ENCODE measurements around the gene TMEM81.

Gene TMEM81

DNA sequence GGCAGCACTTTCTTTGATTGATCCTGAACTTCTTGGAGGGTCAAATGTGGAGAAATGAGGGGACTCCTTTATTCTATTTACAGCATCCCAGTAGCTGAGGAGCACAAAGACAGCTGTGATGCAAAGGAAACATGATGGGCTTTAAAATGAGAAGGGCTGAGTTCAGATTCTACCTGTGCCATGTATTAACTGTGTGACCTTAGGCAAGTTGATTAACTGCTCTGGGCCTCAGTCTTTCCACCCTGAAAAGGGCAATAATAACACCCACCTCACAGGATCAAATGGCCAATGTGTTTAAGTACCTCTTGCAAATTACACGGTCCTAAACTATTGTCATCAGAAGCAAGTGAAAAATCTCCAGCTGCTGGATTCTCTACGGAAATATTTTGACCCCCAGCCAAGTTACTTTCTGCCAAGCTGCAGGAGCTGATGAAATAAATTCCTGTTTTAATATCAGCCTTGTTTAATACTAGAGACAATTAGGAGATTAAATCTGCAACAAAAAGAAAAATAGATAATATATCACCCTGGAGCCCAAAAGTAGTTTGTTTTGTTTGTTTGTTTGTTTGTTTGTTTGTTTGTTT, 15.7 kb downstream of the TMEM81 start:
- Histone ChIP-seq H2BK5ac (ENCODE audit: low read length) (no peak overlapping the region), H3K4me1 (ENCODE audit: control insufficient read depth in 2 of 2, insufficient read depth in 1 of 2, low read depth in 1 of 2, low read length in 2 of 2) (peaks cover 0 to 3% of the 10 kb centered on the region in 2 donors), H2AK5ac (ENCODE audit: low read depth, low read length) (no peak overlapping the region), H3K4me2 (ENCODE audit: insufficient read depth, low read length, poor library complexity, severe bottlenecking) (no peak overlapping the region), H2BK12ac (ENCODE audit: low read length) (no peak overlapping the region), H3K4me3 (ENCODE audit: low read length in 2 of 2) (no peak overlapping the region), H3K27ac (replicated peaks; ENCODE audit: low read length) (no peak overlapping the region), H3K79me1 (ENCODE audit: low read depth, low read length) (no peaks in the 10 kb centered on the region), H3K36me3 (replicated peaks in 1 of 2; ENCODE audit: control insufficient read depth in 2 of 2, insufficient read depth in 2 of 2, low read length in 2 of 2) (no peaks in the 10 kb centered on the region), H3K27me3 (ENCODE audit: control insufficient read depth in 3 of 3, insufficient read depth in 3 of 3, low read depth in 1 of 3, low read length in 3 of 3) (peaks cover 0 to 10% (median 0%) of the 10 kb centered on the region in 3 experiments), H3K14ac (ENCODE audit: low read length) (no peak overlapping the region), H4K91ac (ENCODE audit: low read depth, low read length, poor library complexity) (no peak overlapping the region), H3K9ac (ENCODE audit: low read depth, low read length, poor library complexity) (no peak overlapping the region), H3K23ac (ENCODE audit: low read depth, low read length, poor library complexity) (no peak overlapping the region), H2AFZ (ENCODE audit: low read length) (no peak overlapping the region), H3K9me3 (replicated peaks in 1 of 2; ENCODE audit: control insufficient read depth in 2 of 2, insufficient read depth in 1 of 2, low read depth in 1 of 2, low read length in 2 of 2) (no peaks in the 10 kb centered on the region), H3K4ac (ENCODE audit: low read length) (no peak overlapping the region), H2BK120ac (ENCODE audit: low read depth, low read length) (no peak overlapping the region), H3K18ac (ENCODE audit: low read length) (no peak overlapping the region), H4K8ac (ENCODE audit: low read depth, low read length) (no peak overlapping the region), H2BK15ac (ENCODE audit: low read length) (no peak overlapping the region)
- WGBS, 2 donors (ENCODE audit: extremely low coverage in 2 of 2, insufficient read length in 2 of 2, insufficient replicate concordance in 1 of 2), result no CpG with 5 or more reads among the region's 2 CpGs
- DNase-seq (ENCODE audit: low spot score), result no peak

DNA sequence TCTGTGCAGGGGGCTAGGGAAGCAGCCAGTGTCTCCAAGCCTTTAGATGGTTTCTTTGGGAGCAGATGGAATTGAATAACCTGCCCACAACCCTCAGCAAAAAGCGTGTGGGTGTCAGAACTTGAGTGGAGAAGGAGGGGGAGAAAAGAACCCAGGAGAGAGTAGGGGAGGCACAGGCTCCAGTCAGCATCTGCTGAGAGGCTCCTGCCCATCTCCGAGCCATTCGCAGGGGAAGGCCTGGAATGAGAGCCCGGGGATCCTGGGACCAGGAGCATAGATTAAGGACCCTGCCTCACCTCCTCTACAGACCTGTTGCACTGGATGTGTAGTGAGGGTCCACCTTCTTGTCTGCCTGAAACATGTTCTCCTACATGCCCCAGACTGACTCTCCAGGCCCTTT, 16.3 kb downstream of the TMEM81 start:
- Histone ChIP-seq H3K79me1 (ENCODE audit: low read depth, low read length) (no peaks in the 10 kb centered on the region), H3K27me3 (ENCODE audit: control insufficient read depth in 3 of 3, insufficient read depth in 3 of 3, low read depth in 1 of 3, low read length in 3 of 3) (peaks cover 0 to 7% (median 0%) of the 10 kb centered on the region in 3 experiments), H4K8ac (ENCODE audit: low read depth, low read length) (no peak overlapping the region), H2BK15ac (ENCODE audit: low read length) (no peak overlapping the region), H4K91ac (ENCODE audit: low read depth, low read length, poor library complexity) (no peak overlapping the region), H3K14ac (ENCODE audit: low read length) (no peak overlapping the region), H2BK5ac (ENCODE audit: low read length) (no peak overlapping the region), H2AK5ac (ENCODE audit: low read depth, low read length) (no peak overlapping the region), H3K27ac (replicated peaks; ENCODE audit: low read length) (no peak overlapping the region), H3K9ac (ENCODE audit: low read depth, low read length, poor library complexity) (no peak overlapping the region), H3K4me1 (ENCODE audit: control insufficient read depth in 2 of 2, insufficient read depth in 1 of 2, low read depth in 1 of 2, low read length in 2 of 2) (peaks cover 0 to 3% of the 10 kb centered on the region in 2 donors), H3K4me3 (ENCODE audit: low read length in 2 of 2) (no peak overlapping the region), H2BK12ac (ENCODE audit: low read length) (no peak overlapping the region), H3K4me2 (ENCODE audit: insufficient read depth, low read length, poor library complexity, severe bottlenecking) (no peak overlapping the region), H2AFZ (ENCODE audit: low read length) (no peak overlapping the region), H3K18ac (ENCODE audit: low read length) (no peak overlapping the region), H2BK120ac (ENCODE audit: low read depth, low read length) (no peak overlapping the region), H3K4ac (ENCODE audit: low read length) (no peak overlapping the region), H3K9me3 (replicated peaks in 1 of 2; ENCODE audit: control insufficient read depth in 2 of 2, insufficient read depth in 1 of 2, low read depth in 1 of 2, low read length in 2 of 2) (no peaks in the 10 kb centered on the region), H3K36me3 (replicated peaks in 1 of 2; ENCODE audit: control insufficient read depth in 2 of 2, insufficient read depth in 2 of 2, low read length in 2 of 2) (no peaks in the 10 kb centered on the region), H3K23ac (ENCODE audit: low read depth, low read length, poor library complexity) (no peak overlapping the region)
- no CpG with 5 or more reads among the region's 4 CpGs for WGBS, 2 donors (ENCODE audit: extremely low coverage in 2 of 2, insufficient read length in 2 of 2, insufficient replicate concordance in 1 of 2)
- no peak for DNase-seq (ENCODE audit: low spot score)

DNA sequence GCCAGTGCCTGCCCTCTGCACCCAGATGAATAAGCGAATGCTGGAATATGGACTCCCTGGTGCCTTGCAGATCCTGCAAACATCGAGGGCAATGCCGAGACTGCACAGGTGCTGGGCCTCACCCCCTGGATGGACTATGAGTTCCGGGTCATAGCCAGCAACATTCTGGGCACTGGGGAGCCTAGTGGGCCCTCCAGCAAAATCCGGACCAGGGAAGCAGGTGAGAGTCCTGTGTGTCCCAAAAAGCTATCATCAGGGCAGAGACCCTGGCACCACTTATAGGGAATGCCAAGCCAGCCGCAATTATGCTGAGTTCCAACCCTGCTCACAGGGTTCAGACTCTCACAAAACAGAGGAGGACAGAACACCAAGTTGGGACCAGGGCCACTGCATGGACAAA, 17.2 kb downstream of the TMEM81 start:
- Histone ChIP-seq H3K9ac (ENCODE audit: low read depth, low read length, poor library complexity) (peak overlapping the region; percentile 47), H3K9me3 (replicated peaks in 1 of 2; ENCODE audit: control insufficient read depth in 2 of 2, insufficient read depth in 1 of 2, low read depth in 1 of 2, low read length in 2 of 2) (no peaks in the 10 kb centered on the region), H2BK5ac (ENCODE audit: low read length) (no peak overlapping the region), H3K79me1 (ENCODE audit: low read depth, low read length) (no peaks in the 10 kb centered on the region), H3K27me3 (ENCODE audit: control insufficient read depth in 3 of 3, insufficient read depth in 3 of 3, low read depth in 1 of 3, low read length in 3 of 3) (peaks cover 0 to 2% (median 0%) of the 10 kb centered on the region in 3 experiments), H2AK5ac (ENCODE audit: low read depth, low read length) (no peak overlapping the region), H4K8ac (ENCODE audit: low read depth, low read length) (no peak overlapping the region), H2BK120ac (ENCODE audit: low read depth, low read length) (no peak overlapping the region), H3K36me3 (replicated peaks in 1 of 2; ENCODE audit: control insufficient read depth in 2 of 2, insufficient read depth in 2 of 2, low read length in 2 of 2) (no peaks in the 10 kb centered on the region), H3K18ac (ENCODE audit: low read length) (no peak overlapping the region), H3K4ac (ENCODE audit: low read length) (no peak overlapping the region), H2AFZ (ENCODE audit: low read length) (no peak overlapping the region), H3K23ac (ENCODE audit: low read depth, low read length, poor library complexity) (no peak overlapping the region), H2BK15ac (ENCODE audit: low read length) (no peak overlapping the region), H2BK12ac (ENCODE audit: low read length) (no peak overlapping the region), H4K91ac (ENCODE audit: low read depth, low read length, poor library complexity) (no peak overlapping the region), H3K4me3 (ENCODE audit: low read length in 2 of 2) (no peak overlapping the region), H3K14ac (ENCODE audit: low read length) (no peak overlapping the region), H3K4me2 (ENCODE audit: insufficient read depth, low read length, poor library complexity, severe bottlenecking) (no peak overlapping the region), H3K27ac (replicated peaks; ENCODE audit: low read length) (no peak overlapping the region), H3K4me1 (ENCODE audit: control insufficient read depth in 2 of 2, insufficient read depth in 1 of 2, low read depth in 1 of 2, low read length in 2 of 2) (peaks cover 0 to 3% of the 10 kb centered on the region in 2 donors)
- no peak for DNase-seq (ENCODE audit: low spot score)
- WGBS, 2 donors (ENCODE audit: extremely low coverage in 2 of 2, insufficient read length in 2 of 2, insufficient replicate concordance in 1 of 2), result no CpG with 5 or more reads among the region's 6 CpGs

DNA sequence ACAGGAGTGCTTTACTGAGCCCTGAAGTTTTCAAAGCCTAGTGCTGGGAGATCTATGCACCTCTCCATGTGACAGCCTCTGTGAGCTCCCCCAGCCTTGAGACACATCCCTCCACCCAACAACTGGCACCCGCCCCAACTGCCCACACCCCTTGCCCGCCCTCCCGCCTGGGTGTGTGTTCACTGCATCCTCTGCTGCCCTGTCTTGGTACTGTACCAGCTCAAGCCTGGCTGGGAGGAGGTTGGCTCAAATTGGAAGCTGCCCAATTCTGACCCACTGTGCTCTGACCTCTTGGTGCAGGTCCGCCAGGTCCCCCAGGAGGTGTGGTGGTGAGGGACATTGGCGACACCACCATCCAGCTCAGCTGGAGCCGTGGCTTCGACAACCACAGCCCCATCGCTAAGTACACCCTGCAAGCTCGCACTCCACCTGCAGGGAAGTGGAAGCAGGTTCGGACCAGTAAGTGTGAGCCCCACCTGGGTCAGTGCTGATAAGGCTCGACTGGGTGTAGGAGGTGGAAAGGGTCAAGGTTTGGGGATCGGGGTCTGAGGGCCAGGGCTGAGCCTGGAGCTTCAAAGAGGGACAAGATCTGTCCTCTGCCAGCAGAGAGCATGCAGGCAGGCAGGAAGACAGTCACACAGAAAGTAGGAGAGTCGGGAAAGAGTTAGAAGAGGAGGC, 18.0 kb downstream of the TMEM81 start:
- H3K27ac ChIP-seq (replicated peaks; ENCODE audit: low read length), result no peak overlapping the region
- peak overlapping the region; percentile 1 for H3K23ac ChIP-seq (ENCODE audit: low read depth, low read length, poor library complexity)
- H2BK120ac ChIP-seq (ENCODE audit: low read depth, low read length), result no peak overlapping the region
- no peak overlapping the region for H4K8ac ChIP-seq (ENCODE audit: low read depth, low read length)
- no peak overlapping the region for H3K18ac ChIP-seq (ENCODE audit: low read length)
- peaks cover 0 to 2% (median 0%) of the 10 kb centered on the region in 3 experiments for H3K27me3 ChIP-seq (ENCODE audit: control insufficient read depth in 3 of 3, insufficient read depth in 3 of 3, low read depth in 1 of 3, low read length in 3 of 3)
- no peak overlapping the region for H4K91ac ChIP-seq (ENCODE audit: low read depth, low read length, poor library complexity)
- H3K79me1 ChIP-seq (ENCODE audit: low read depth, low read length), result no peaks in the 10 kb centered on the region
- H3K4ac ChIP-seq (ENCODE audit: low read length), result no peak overlapping the region
- no peak overlapping the region for H2BK15ac ChIP-seq (ENCODE audit: low read length)
- DNase-seq (ENCODE audit: low spot score), result no peak
- no peaks in the 10 kb centered on the region for H3K36me3 ChIP-seq (replicated peaks in 1 of 2; ENCODE audit: control insufficient read depth in 2 of 2, insufficient read depth in 2 of 2, low read length in 2 of 2)
- no peak overlapping the region for H2BK12ac ChIP-seq (ENCODE audit: low read length)
- WGBS, 2 donors (ENCODE audit: extremely low coverage in 2 of 2, insufficient read length in 2 of 2, insufficient replicate concordance in 1 of 2), result no CpG with 5 or more reads among the region's 13 CpGs
- H3K4me2 ChIP-seq (ENCODE audit: insufficient read depth, low read length, poor library complexity, severe bottlenecking), result no peak overlapping the region
- no peak overlapping the region for H2AK5ac ChIP-seq (ENCODE audit: low read depth, low read length)
- peaks cover 4 to 5% of the 10 kb centered on the region in 2 donors for H3K4me1 ChIP-seq (ENCODE audit: control insufficient read depth in 2 of 2, insufficient read depth in 1 of 2, low read depth in 1 of 2, low read length in 2 of 2)
- no peak overlapping the region for H3K9ac ChIP-seq (ENCODE audit: low read depth, low read length, poor library complexity)
- no peak overlapping the region for H3K14ac ChIP-seq (ENCODE audit: low read length)
- no peak overlapping the region for H2BK5ac ChIP-seq (ENCODE audit: low read length)
- no peaks in the 10 kb centered on the region for H3K9me3 ChIP-seq (replicated peaks in 1 of 2; ENCODE audit: control insufficient read depth in 2 of 2, insufficient read depth in 1 of 2, low read depth in 1 of 2, low read length in 2 of 2)
- H3K4me3 ChIP-seq (ENCODE audit: low read length in 2 of 2), result no peak overlapping the region
- no peak overlapping the region for H2AFZ ChIP-seq (ENCODE audit: low read length)

Data from neuronal stem cell (in vitro differentiated cells).